GM19193 (cell line): ENCODE data around the gene FCHSD2.

ENCODE experiments used
- POLR2A ChIP-seq: IDR thresholded peaks from 4 replicates; pipeline ENCODE4 v1.6.1; 2011; ENCODE audit not compliant: insufficient read depth, insufficient read length; ENCODE audit errors: extremely low read depth

Gene FCHSD2

GRCh38 chr11:73159297-73159696, 17.2 kb upstream of the FCHSD2 start:
- TF ChIP-seq POLR2A = peak; percentile 29

GRCh38 chr11:73158356-73159051, 16.4 kb upstream of the FCHSD2 start:
- peak; percentile 43 for TF ChIP-seq POLR2A

GRCh38 chr11:73157101-73158010, 15.2 kb upstream of the FCHSD2 start:
- peak; percentile 73 for TF ChIP-seq POLR2A

GRCh38 chr11:73156686-73157085, 14.6 kb upstream of the FCHSD2 start:
- TF ChIP-seq POLR2A = no peak

GRCh38 chr11:73156114-73156513, 14.0 kb upstream of the FCHSD2 start:
- TF ChIP-seq POLR2A = no peak

GRCh38 chr11:73155102-73155501, 13.0 kb upstream of the FCHSD2 start:
- no peak for TF ChIP-seq POLR2A

- TF ChIP-seq POLR2A = peak; percentile 63
Measured at GRCh38 chr11:73154178-73154577, 12.1 kb upstream of the FCHSD2 start.

- TF ChIP-seq POLR2A = peak; percentile 76
Measured at GRCh38 chr11:73152861-73153483, 10.9 kb upstream of the FCHSD2 start.

GRCh38 chr11:73152086-73152853, 10.2 kb upstream of the FCHSD2 start:
- peak; percentile 38 for TF ChIP-seq POLR2A

GRCh38 chr11:73151416-73151815, 9.3 kb upstream of the FCHSD2 start:
- no peak for TF ChIP-seq POLR2A

GRCh38 chr11:73149105-73149504, 7.0 kb upstream of the FCHSD2 start:
- TF ChIP-seq POLR2A = no peak

- TF ChIP-seq POLR2A = no peak
Measured at GRCh38 chr11:73147771-73148681, 5.9 kb upstream of the FCHSD2 start.

GRCh38 chr11:73145986-73146575, 4.0 kb upstream of the FCHSD2 start:
- no peak for TF ChIP-seq POLR2A

GRCh38 chr11:73143126-73143838, 1.2 kb upstream of the FCHSD2 start:
- TF ChIP-seq POLR2A = peak; percentile 45
